ENCODE measurements around the gene CRYL1. TPM values are rescaled to one million over a fixed set of nuclear protein-coding genes. Genes with fewer than 3 reads are reported as not detected.

Gene CRYL1
- total and polyA plus RNA-seq, 2 of the 13 experiments (the other 11 are each of a cell fraction or from before 2014, with no cell fraction given) = 57.2 to 115 TPM

- TF ChIP-seq ATF2 (CRISPR knock-in tag; IDR thresholded peaks at IDR 0.05) = no peak
- no peak for TF ChIP-seq KDM6A (CRISPR knock-in tag; IDR thresholded peaks at IDR 0.05; ENCODE audit: low read depth)
- no peak for TF ChIP-seq SOX6 (IDR thresholded peaks at IDR 0.05)
- 0 out of 2 replicates have a peak, but pooled peaks have one; percentile 5 for TF ChIP-seq SOX6 (CRISPR knock-in tag; IDR thresholded peaks at IDR 0.05)
- TF ChIP-seq FOXO1 (CRISPR knock-in tag; IDR thresholded peaks at IDR 0.05) = no peak
- TF ChIP-seq HBP1 (CRISPR knock-in tag; IDR thresholded peaks at IDR 0.05; ENCODE audit: low read depth) = peak; percentile 61
- TF ChIP-seq ZNF331 (CRISPR knock-in tag; IDR thresholded peaks at IDR 0.05) = peak; percentile 8; the same call in 1 of the 2 replicates
- no peak for TF ChIP-seq ETV6 (CRISPR knock-in tag; conservative IDR thresholded peaks at IDR 0.05)
- no peak for TF ChIP-seq ZNF274 (CRISPR knock-in tag; IDR thresholded peaks at IDR 0.05)
- TF ChIP-seq ZBTB2 (CRISPR knock-in tag; IDR thresholded peaks at IDR 0.05; ENCODE audit: low read depth) = peak; percentile 41
- TF ChIP-seq HOXA9 (CRISPR knock-in tag; IDR thresholded peaks at IDR 0.05; ENCODE audit: borderline replicate concordance) = no peak
- no peak for TF ChIP-seq ZNF737 (CRISPR knock-in tag; IDR thresholded peaks at IDR 0.05; ENCODE audit: borderline replicate concordance)
- peak; percentile 78; the same call in 1 of the 2 replicates for TF ChIP-seq ZNF788 (CRISPR knock-in tag; IDR thresholded peaks at IDR 0.05; ENCODE audit: borderline replicate concordance)
- TF ChIP-seq ZNF329 (CRISPR knock-in tag; IDR thresholded peaks at IDR 0.05; ENCODE audit: low read depth) = 0 out of 2 replicates have a peak, but pooled peaks have one; percentile 44
- TF ChIP-seq ZNF674 (CRISPR knock-in tag; IDR thresholded peaks at IDR 0.05; ENCODE audit: low read depth) = no peak
- TF ChIP-seq ZFP36L2 (CRISPR knock-in tag; IDR thresholded peaks at IDR 0.05) = no peak
- no peak for TF ChIP-seq SP5 (CRISPR knock-in tag; IDR thresholded peaks at IDR 0.05; ENCODE audit: borderline replicate concordance, low read depth)
- TF ChIP-seq ZNF207 (IDR thresholded peaks at IDR 0.05; ENCODE audit: borderline replicate concordance) = no peak
- 0 out of 2 replicates have a peak, but pooled peaks have one; percentile 16 for TF ChIP-seq JUND (CRISPR knock-in tag; IDR thresholded peaks at IDR 0.05)
- TF ChIP-seq USF2 (IDR thresholded peaks at IDR 0.05; ENCODE audit: low read depth, low read length) = no peak
- peak; percentile 24; the same call in 1 of the 2 replicates for TF ChIP-seq USF2 (CRISPR knock-in tag; IDR thresholded peaks at IDR 0.05; ENCODE audit: borderline replicate concordance)
Measured at GRCh38 chr13:20525601-20526544, at the start of gene CRYL1 (continued).

Data from HepG2 (cell line).